Liver (tissue), 9 donors: ENCODE results near the gene CRMP1. TPM values are rescaled to one million over a fixed set of nuclear protein-coding genes. Genes with fewer than 3 reads are reported as not detected.

Experiments used
- DNase-seq: peaks from one replicate; pipeline ENCODE4 v3.0.0-alpha.2; 2017; ENCODE audit warnings: low spot score
- H3K27ac ChIP-seq, 2 donors: one replicate each; pipeline ENCODE4 v1.7.0; 2013; ENCODE audit warnings: inconsistent platforms in 2 of 2, low read length in 2 of 2, control low read depth in 1 of 2, low read depth in 1 of 2, mild to moderate bottlenecking in 1 of 2
- H3K27me3 ChIP-seq, 4 donors: one replicate each; pipeline versions ENCODE4 v1.6.1 to v1.7.0; 2013; ENCODE audit warnings: low read length in 3 of 4, inconsistent platforms in 1 of 4, mild to moderate bottlenecking in 1 of 4, moderate library complexity in 1 of 4; ENCODE audit not compliant: control insufficient read depth in 4 of 4, insufficient read depth in 4 of 4
- H3K36me3 ChIP-seq, 4 donors: one replicate each; pipeline versions ENCODE4 v1.6.1 to v1.7.0; 2013; ENCODE audit warnings: low read length in 3 of 4, mild to moderate bottlenecking in 3 of 4, low read depth in 1 of 4, moderate library complexity in 1 of 4; ENCODE audit not compliant: control insufficient read depth in 4 of 4, insufficient read depth in 3 of 4
- H3K4me1 ChIP-seq, 4 donors: one replicate each; pipeline versions ENCODE4 v1.6.1 to v1.7.0; 2013; ENCODE audit warnings: low read length in 3 of 4, mild to moderate bottlenecking in 3 of 4, moderate library complexity in 1 of 4; ENCODE audit not compliant: control insufficient read depth in 4 of 4, insufficient read depth in 4 of 4
- H3K4me3 ChIP-seq, 3 donors: one replicate each; pipeline versions ENCODE4 v1.6.1 to v1.7.0; 2013; ENCODE audit warnings: low read length in 3 of 3, control low read depth in 1 of 3, low read depth in 1 of 3, mild to moderate bottlenecking in 1 of 3
- H3K9ac ChIP-seq, 2 donors: one replicate each; pipeline ENCODE4 v1.7.0; 2013; ENCODE audit warnings: low read length in 2 of 2, mild to moderate bottlenecking in 2 of 2, moderate library complexity in 2 of 2, control low read depth in 1 of 2, low read depth in 1 of 2
- H3K9me3 ChIP-seq, 4 donors: one replicate each; pipeline versions ENCODE4 v1.6.1 to v1.7.0; 2013; ENCODE audit warnings: low read length in 3 of 4; ENCODE audit not compliant: control insufficient read depth in 4 of 4
- ATF3 ChIP-seq: IDR thresholded peaks from 2 replicates; pipeline ENCODE4 v1.6.1; 2016; ENCODE audit warnings: antibody characterized with exemption
- EGR1 ChIP-seq, 2 donors: IDR thresholded peaks; 2 replicates each; pipeline ENCODE4 v1.6.1; 2016 to 2018; ENCODE audit warnings: antibody characterized with exemption in 2 of 2, low read depth in 2 of 2
- FOXA1 ChIP-seq: IDR thresholded peaks from 2 replicates; pipeline ENCODE4 v1.6.1; 2016; ENCODE audit warnings: antibody characterized with exemption
- FOXA2 ChIP-seq: IDR thresholded peaks from 2 replicates; pipeline ENCODE4 v1.6.1; 2016; ENCODE audit warnings: antibody characterized with exemption
- GABPA ChIP-seq, 2 donors: IDR thresholded peaks in 1 of 2; conservative IDR thresholded peaks in 1 of 2; 2 replicates each; pipeline ENCODE4 v1.6.1; 2016; ENCODE audit warnings: antibody characterized with exemption in 2 of 2, mild to moderate bottlenecking in 1 of 2, moderate library complexity in 1 of 2
- HNF4A ChIP-seq, 2 donors: conservative IDR thresholded peaks; 2 replicates each; pipeline ENCODE4 v1.6.1; 2016; ENCODE audit warnings: antibody characterized with exemption in 2 of 2, mild to moderate bottlenecking in 2 of 2
- HNF4G ChIP-seq: IDR thresholded peaks from 2 replicates; pipeline ENCODE4 v1.6.1; 2016; ENCODE audit warnings: antibody characterized with exemption
- JUND ChIP-seq, 2 donors: IDR thresholded peaks; 2 replicates each; pipeline ENCODE4 v1.6.1; 2016; ENCODE audit warnings: antibody characterized with exemption in 2 of 2
- NR2F2 ChIP-seq: IDR thresholded peaks from 2 replicates; pipeline ENCODE4 v1.6.1; 2016; ENCODE audit warnings: antibody characterized with exemption
- RAD21 ChIP-seq, 2 donors: IDR thresholded peaks; 2 replicates each; pipeline ENCODE4 v1.6.1; 2016; ENCODE audit warnings: antibody characterized with exemption in 2 of 2, mild to moderate bottlenecking in 2 of 2
- REST ChIP-seq: IDR thresholded peaks from 2 replicates; pipeline ENCODE4 v1.6.1; 2016; ENCODE audit warnings: antibody characterized with exemption, mild to moderate bottlenecking
- RXRA ChIP-seq, 2 donors: IDR thresholded peaks; 2 replicates each; pipeline ENCODE4 v1.6.1; 2017 to 2018; ENCODE audit warnings: antibody characterized with exemption in 2 of 2, mild to moderate bottlenecking in 1 of 2
- SP1 ChIP-seq: IDR thresholded peaks from 2 replicates; pipeline ENCODE4 v1.6.1; 2018; ENCODE audit warnings: antibody characterized with exemption, mild to moderate bottlenecking
- TAF1 ChIP-seq: conservative IDR thresholded peaks from 2 replicates; pipeline ENCODE4 v1.6.1; 2016; ENCODE audit warnings: antibody characterized with exemption, mild to moderate bottlenecking
- YY1 ChIP-seq: IDR thresholded peaks from 2 replicates; pipeline ENCODE4 v1.6.1; 2016; ENCODE audit warnings: antibody characterized with exemption, mild to moderate bottlenecking
- WGBS: extraction: QIAGEN DNeasy Blood & Tissue Kit; methylation state at CpG from one replicate; pipeline ENCODE4 v1.1.7; 2013; 5-methylcytosine and 5-hydroxymethylcytosine counted together
- polyA plus RNA-seq, 2 donors: library from polyadenylated mRNA; stranded (reverse) in 1 of 2; unstranded in 1 of 2; fragments of 200-250 nt in 1 of 2; fragments of >200 nt in 1 of 2; fragmentation: Nextera tagmentation in 1 of 2; extraction: Ambion mirVana in 1 of 2; gene quantifications; one replicate each; pipeline versions ENCODE4 v1.2.1 to v1.2.3, GENCODE V29; 2013 to 2015
- total RNA-seq, 2 donors: library from RNA; depleted of rRNA; stranded (reverse); fragments of >200 nt; gene quantifications; one replicate each; pipeline ENCODE4 v1.2.3, GENCODE V29; 2014
- TF ChIP-seq, protein P1 (sequence below): IDR thresholded peaks from 2 replicates; pipeline ENCODE4 v1.6.1; 2016; ENCODE audit warnings: antibody characterized with exemption
- TF ChIP-seq, protein P2 (sequence below): fragments of 150-350 bp; IDR thresholded peaks from 2 replicates; pipeline ENCODE4 v1.5.1; 2017; ENCODE audit warnings: improper control_type of control experiment, low read depth, low read length; ENCODE audit not compliant: missing input control
- TF ChIP-seq, protein P3 (sequence below): IDR thresholded peaks from 2 replicates; pipeline ENCODE4 v1.6.1; 2016; ENCODE audit warnings: antibody characterized with exemption
- donor health status: healthy.
- donor health status: healthy.
- donor health status: healthy.
- donor health status: healthy.
- donor health status: healthy.

The CRMP1 gene
- total and polyA plus RNA-seq, 4 donors, result 0.06 to 0.42 (median 0.12) TPM

- H3K9me3 ChIP-seq, result no peaks in the 10 kb centered on the region
- H3K27me3 ChIP-seq, result no peaks in the 10 kb centered on the region
- H3K36me3 ChIP-seq, result peaks cover 0 to 3% (median 1%) of the 10 kb centered on the region in 4 donors
- no peaks in the 10 kb centered on the region for H3K4me1 ChIP-seq
- no peak for DNase-seq
- no peak overlapping the region for H3K9ac ChIP-seq
- H3K27ac ChIP-seq, result no peak overlapping the region
- 94% methylated on average over 14 of the region's 14 CpGs for WGBS
- H3K4me3 ChIP-seq, result no peak overlapping the region
- TF ChIP-seq GABPA (IDR thresholded peaks at IDR 0.05 in 1 of 2, conservative IDR thresholded peaks at IDR 0.05 in 1 of 2) (no peak), FOXA1 (no peak), JUND (IDR thresholded peaks at IDR 0.05) (no peak)
- TF ChIP-seq, protein P1, sequence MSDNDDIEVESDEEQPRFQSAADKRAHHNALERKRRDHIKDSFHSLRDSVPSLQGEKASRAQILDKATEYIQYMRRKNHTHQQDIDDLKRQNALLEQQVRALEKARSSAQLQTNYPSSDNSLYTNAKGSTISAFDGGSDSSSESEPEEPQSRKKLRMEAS, result no peak
These were observed 88.2 kb downstream of the CRMP1 start for GRCh38 chr4:5804656-5805055.

DNA sequence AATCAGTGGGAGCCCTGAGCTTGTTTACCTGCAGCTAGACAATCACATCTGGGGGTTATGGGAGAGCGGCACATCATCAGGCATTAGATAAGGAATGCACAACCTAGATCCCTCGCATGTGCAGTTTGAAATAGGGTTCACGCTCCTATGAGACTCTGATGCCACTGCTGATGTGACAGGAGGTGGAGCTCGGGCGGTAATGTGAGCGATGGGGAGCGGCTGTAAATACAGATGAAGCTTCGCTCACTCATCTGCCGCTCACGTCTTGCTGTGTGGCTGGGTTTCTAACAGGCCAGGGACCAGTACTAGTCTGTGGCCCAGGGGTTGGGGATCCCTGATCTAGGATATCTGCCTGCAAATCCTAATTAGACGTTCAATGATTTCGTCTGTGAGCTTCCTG lies 90.3 kb downstream of the CRMP1 start:
- Histone ChIP-seq H3K36me3 (peaks cover 0 to 3% (median 1%) of the 10 kb centered on the region in 4 donors), H3K9me3 (no peaks in the 10 kb centered on the region), H3K4me3 (no peak overlapping the region), H3K27ac (no peak overlapping the region), H3K4me1 (no peaks in the 10 kb centered on the region), H3K27me3 (peaks cover 0 to 3% (median 0%) of the 10 kb centered on the region in 4 donors), H3K9ac (no peak overlapping the region)
- WGBS, result 96% methylated on average over 12 of the region's 12 CpGs
- no peak for DNase-seq
- no peak for TF ChIP-seq TAF1
- TF ChIP-seq, protein P1, result no peak
- no peak for TF ChIP-seq ATF3
- no peak for TF ChIP-seq FOXA1
- no peak for TF ChIP-seq RXRA (IDR thresholded peaks at IDR 0.05)
- no peak for TF ChIP-seq HNF4G
- TF ChIP-seq YY1, result no peak
- no peak for TF ChIP-seq JUND (IDR thresholded peaks at IDR 0.05)
- TF ChIP-seq EGR1 (IDR thresholded peaks at IDR 0.05; ENCODE audit: low read depth in 2 of 2), result no peak
- TF ChIP-seq SP1, result no peak
- no peak for TF ChIP-seq HNF4A (conservative IDR thresholded peaks at IDR 0.05)
- TF ChIP-seq FOXA2, result no peak
- no peak for TF ChIP-seq RAD21 (IDR thresholded peaks at IDR 0.05)
- no peak for TF ChIP-seq REST
- TF ChIP-seq, protein P2, sequence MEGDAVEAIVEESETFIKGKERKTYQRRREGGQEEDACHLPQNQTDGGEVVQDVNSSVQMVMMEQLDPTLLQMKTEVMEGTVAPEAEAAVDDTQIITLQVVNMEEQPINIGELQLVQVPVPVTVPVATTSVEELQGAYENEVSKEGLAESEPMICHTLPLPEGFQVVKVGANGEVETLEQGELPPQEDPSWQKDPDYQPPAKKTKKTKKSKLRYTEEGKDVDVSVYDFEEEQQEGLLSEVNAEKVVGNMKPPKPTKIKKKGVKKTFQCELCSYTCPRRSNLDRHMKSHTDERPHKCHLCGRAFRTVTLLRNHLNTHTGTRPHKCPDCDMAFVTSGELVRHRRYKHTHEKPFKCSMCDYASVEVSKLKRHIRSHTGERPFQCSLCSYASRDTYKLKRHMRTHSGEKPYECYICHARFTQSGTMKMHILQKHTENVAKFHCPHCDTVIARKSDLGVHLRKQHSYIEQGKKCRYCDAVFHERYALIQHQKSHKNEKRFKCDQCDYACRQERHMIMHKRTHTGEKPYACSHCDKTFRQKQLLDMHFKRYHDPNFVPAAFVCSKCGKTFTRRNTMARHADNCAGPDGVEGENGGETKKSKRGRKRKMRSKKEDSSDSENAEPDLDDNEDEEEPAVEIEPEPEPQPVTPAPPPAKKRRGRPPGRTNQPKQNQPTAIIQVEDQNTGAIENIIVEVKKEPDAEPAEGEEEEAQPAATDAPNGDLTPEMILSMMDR, result no peak
- TF ChIP-seq, protein P3, sequence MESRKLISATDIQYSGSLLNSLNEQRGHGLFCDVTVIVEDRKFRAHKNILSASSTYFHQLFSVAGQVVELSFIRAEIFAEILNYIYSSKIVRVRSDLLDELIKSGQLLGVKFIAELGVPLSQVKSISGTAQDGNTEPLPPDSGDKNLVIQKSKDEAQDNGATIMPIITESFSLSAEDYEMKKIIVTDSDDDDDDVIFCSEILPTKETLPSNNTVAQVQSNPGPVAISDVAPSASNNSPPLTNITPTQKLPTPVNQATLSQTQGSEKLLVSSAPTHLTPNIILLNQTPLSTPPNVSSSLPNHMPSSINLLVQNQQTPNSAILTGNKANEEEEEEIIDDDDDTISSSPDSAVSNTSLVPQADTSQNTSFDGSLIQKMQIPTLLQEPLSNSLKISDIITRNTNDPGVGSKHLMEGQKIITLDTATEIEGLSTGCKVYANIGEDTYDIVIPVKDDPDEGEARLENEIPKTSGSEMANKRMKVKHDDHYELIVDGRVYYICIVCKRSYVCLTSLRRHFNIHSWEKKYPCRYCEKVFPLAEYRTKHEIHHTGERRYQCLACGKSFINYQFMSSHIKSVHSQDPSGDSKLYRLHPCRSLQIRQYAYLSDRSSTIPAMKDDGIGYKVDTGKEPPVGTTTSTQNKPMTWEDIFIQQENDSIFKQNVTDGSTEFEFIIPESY, result no peak
- no peak for TF ChIP-seq NR2F2
- TF ChIP-seq GABPA (IDR thresholded peaks at IDR 0.05 in 1 of 2, conservative IDR thresholded peaks at IDR 0.05 in 1 of 2), result no peak
